Natural killer cell (primary cell): ENCODE data around the gene RXFP2. TPM values are rescaled to one million over a fixed set of nuclear protein-coding genes. Genes with fewer than 3 reads are reported as not detected.

Experiments
- ATAC-seq, 3 donors: fragments of 150-1000 bp in 2 of 3; fragments of 200-7000 bp in 1 of 3; cut with Tn5 transposase; 1 replicate in 1 of 3; 2 replicates in 2 of 3; pipeline ENCODE4 v1.10.0; 2021; ENCODE audit warnings: mild to moderate bottlenecking in 2 of 3, moderate library complexity in 2 of 3
- DNase-seq, 2 donors: peaks; one replicate each; pipeline versions ENCODE4 v3.0.0 to v3.0.0-alpha.2; 2013 to 2021; ENCODE audit warnings: mixed read lengths in 1 of 2
- H3K27ac ChIP-seq: one replicate; pipeline ENCODE4 v1.5.1; 2013; ENCODE audit warnings: mild to moderate bottlenecking, low read length
- H3K27me3 ChIP-seq: one replicate; pipeline ENCODE4 v1.6.1; 2013; ENCODE audit warnings: low read length; ENCODE audit not compliant: control insufficient read depth, insufficient read depth
- H3K36me3 ChIP-seq: one replicate; pipeline ENCODE4 v1.6.1; 2013; ENCODE audit warnings: low read length; ENCODE audit not compliant: control insufficient read depth, insufficient read depth
- H3K4me1 ChIP-seq: one replicate; pipeline ENCODE4 v1.6.1; 2013; ENCODE audit warnings: low read length; ENCODE audit not compliant: control insufficient read depth, insufficient read depth
- H3K4me3 ChIP-seq: one replicate; pipeline ENCODE4 v1.5.1; 2013; ENCODE audit warnings: low read length
- H3K9me3 ChIP-seq: one replicate; pipeline ENCODE4 v1.6.1; 2013; ENCODE audit warnings: low read length; ENCODE audit not compliant: control insufficient read depth, insufficient read depth
- H3K27ac Mint-ChIP-seq, 2 donors: one replicate each; pipeline ENCODE4 v1.8.0; 2022; ENCODE audit warnings: mild to moderate bottlenecking in 2 of 2, mixed read lengths in 2 of 2, moderate library complexity in 1 of 2
- H3K27me3 Mint-ChIP-seq, 2 donors: one replicate each; pipeline ENCODE4 v1.8.0; 2022; ENCODE audit warnings: low read depth in 2 of 2, mixed read lengths in 2 of 2
- H3K36me3 Mint-ChIP-seq: one replicate; pipeline ENCODE4 v1.8.0; 2022; ENCODE audit warnings: mixed read lengths
- H3K4me1 Mint-ChIP-seq, 2 donors: one replicate each; pipeline ENCODE4 v1.8.0; 2022; ENCODE audit warnings: mixed read lengths in 2 of 2
- H3K4me3 Mint-ChIP-seq: one replicate; pipeline ENCODE4 v1.8.0; 2022; ENCODE audit warnings: mild to moderate bottlenecking, moderate library complexity, mixed read lengths
- H3K9me3 Mint-ChIP-seq, 2 donors: one replicate each; pipeline ENCODE4 v1.8.0; 2022; ENCODE audit warnings: mixed read lengths in 2 of 2
- WGBS: methylation state at CpG from one replicate; pipeline ENCODE4 v1.1.7; 2013; ENCODE audit warnings: missing lambda C conversion rate; ENCODE audit not compliant: insufficient coverage; 5-methylcytosine and 5-hydroxymethylcytosine counted together
- intact Hi-C: fragments of 100-400 bp; cut with micrococcal nuclease; formaldehyde crosslinking; loops from one replicate; pipeline ENCODE4 v1.14.2; 2022
- total RNA-seq, 4 donors: library from RNA; stranded (reverse); fragments of 120-200 nt in 1 of 4; gene quantifications; one replicate each; pipeline versions ENCODE4 v1.2.3 to v1.2.4, GENCODE V29; 2013 to 2022
- TF ChIP-seq, protein P1 (sequence below): fragments of 200-600 bp; IDR thresholded peaks from one replicate; pipeline ENCODE4 v1.8.0; 2022; ENCODE audit warnings: antibody characterized with exemption

Gene RXFP2
- total RNA-seq, 3 donors from 2014 or later (not counting 1 experiment from before 2014, with no cell fraction given) = not detected

- H3K27ac ChIP-seq = no peak overlapping the region
- Mint-ChIP-seq H3K27ac (no peak overlapping the region), H3K36me3 (no peaks in the 10 kb centered on the region), H3K9me3 (no peaks in the 10 kb centered on the region), H3K4me3 (no peak overlapping the region), H3K27me3 (peaks cover 19 to 40% of the 10 kb centered on the region in 2 donors), H3K4me1 (no peaks in the 10 kb centered on the region)
- TF ChIP-seq, protein P1, sequence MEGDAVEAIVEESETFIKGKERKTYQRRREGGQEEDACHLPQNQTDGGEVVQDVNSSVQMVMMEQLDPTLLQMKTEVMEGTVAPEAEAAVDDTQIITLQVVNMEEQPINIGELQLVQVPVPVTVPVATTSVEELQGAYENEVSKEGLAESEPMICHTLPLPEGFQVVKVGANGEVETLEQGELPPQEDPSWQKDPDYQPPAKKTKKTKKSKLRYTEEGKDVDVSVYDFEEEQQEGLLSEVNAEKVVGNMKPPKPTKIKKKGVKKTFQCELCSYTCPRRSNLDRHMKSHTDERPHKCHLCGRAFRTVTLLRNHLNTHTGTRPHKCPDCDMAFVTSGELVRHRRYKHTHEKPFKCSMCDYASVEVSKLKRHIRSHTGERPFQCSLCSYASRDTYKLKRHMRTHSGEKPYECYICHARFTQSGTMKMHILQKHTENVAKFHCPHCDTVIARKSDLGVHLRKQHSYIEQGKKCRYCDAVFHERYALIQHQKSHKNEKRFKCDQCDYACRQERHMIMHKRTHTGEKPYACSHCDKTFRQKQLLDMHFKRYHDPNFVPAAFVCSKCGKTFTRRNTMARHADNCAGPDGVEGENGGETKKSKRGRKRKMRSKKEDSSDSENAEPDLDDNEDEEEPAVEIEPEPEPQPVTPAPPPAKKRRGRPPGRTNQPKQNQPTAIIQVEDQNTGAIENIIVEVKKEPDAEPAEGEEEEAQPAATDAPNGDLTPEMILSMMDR = no peak
- no peak overlapping the region for H3K4me3 ChIP-seq
- intact Hi-C loops = no loop called here
- DNase-seq (no peak), ATAC-seq (no peak)
- no peaks in the 10 kb centered on the region for H3K9me3 ChIP-seq
- no peaks in the 10 kb centered on the region for H3K4me1 ChIP-seq
- H3K36me3 ChIP-seq = no peaks in the 10 kb centered on the region
- H3K27me3 ChIP-seq = no peaks in the 10 kb centered on the region
- 87% methylated on average over 2 of the region's 4 CpGs for WGBS
Observed at GRCh38 chr13:31781064-31781463, 41.7 kb downstream of the RXFP2 start.

- Mint-ChIP-seq H3K27me3 (peaks cover 17 to 20% of the 10 kb centered on the region in 2 donors), H3K9me3 (no peaks in the 10 kb centered on the region), H3K27ac (no peak overlapping the region), H3K36me3 (no peaks in the 10 kb centered on the region), H3K4me3 (no peak overlapping the region), H3K4me1 (no peaks in the 10 kb centered on the region)
- Histone ChIP-seq H3K36me3 (no peaks in the 10 kb centered on the region), H3K27ac (no peak overlapping the region), H3K4me1 (no peaks in the 10 kb centered on the region), H3K9me3 (no peaks in the 10 kb centered on the region), H3K27me3 (no peaks in the 10 kb centered on the region), H3K4me3 (no peak overlapping the region)
- intact Hi-C loops = no loop called here
- TF ChIP-seq, protein P1 = no peak
- ATAC-seq (no peak), DNase-seq (no peak)
- WGBS = 80% methylated on average over 7 of the region's 7 CpGs
Observed at GRCh38 chr13:31786011-31786410, 46.7 kb downstream of the RXFP2 start.

DNA sequence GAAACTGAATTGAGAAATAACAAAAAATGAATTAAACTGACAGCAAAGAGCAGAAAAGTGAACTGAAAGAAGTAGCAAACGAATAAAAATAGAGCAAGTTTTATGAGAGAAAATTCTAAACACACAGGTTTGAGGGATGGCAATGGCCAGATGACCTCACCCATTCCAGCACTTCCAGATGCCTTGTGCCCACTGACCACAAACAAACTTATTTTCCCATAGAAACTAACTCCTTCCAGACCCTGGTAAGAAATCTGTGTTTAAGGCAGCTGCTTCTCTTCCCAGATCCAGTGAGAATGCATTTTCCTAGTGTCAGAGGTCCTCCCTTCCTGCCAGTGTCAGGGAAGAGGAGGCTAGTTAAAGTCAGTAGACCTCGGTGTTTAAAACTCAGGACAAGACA is 51.7 kb downstream of the RXFP2 start:
- Histone ChIP-seq H3K4me1 (no peaks in the 10 kb centered on the region), H3K27me3 (no peaks in the 10 kb centered on the region), H3K4me3 (no peak overlapping the region), H3K27ac (no peak overlapping the region), H3K9me3 (no peaks in the 10 kb centered on the region), H3K36me3 (no peaks in the 10 kb centered on the region)
- Mint-ChIP-seq H3K4me1 (no peaks in the 10 kb centered on the region), H3K36me3 (no peaks in the 10 kb centered on the region), H3K27ac (no peak overlapping the region), H3K9me3 (no peaks in the 10 kb centered on the region), H3K4me3 (no peak overlapping the region), H3K27me3 (peaks cover 2 to 8% of the 10 kb centered on the region in 2 donors)
- intact Hi-C loops = no loop called here
- WGBS = 42% methylated on average over 2 of the region's 2 CpGs
- DNase-seq (no peak), ATAC-seq (no peak)
- TF ChIP-seq, protein P1 = no peak

DNA sequence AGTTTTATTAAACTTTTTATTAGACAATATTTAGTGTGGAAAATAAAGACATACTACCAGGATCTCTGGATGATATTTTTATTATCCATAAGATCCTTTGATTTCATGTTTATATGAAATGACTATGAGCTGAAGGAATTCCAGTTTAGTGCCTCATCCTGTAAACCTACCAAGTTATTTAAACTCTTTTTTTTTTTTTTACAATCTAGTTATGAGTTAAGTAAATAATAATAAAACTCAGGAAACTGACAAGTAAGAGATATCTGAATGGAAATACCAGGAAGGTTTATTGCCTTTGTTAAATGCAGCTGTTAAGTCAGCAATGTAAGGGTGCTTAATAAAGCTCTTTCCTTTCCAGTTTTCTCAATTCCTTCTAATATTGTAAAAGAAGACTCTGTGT is 53.9 kb downstream of the RXFP2 start:
- no peaks in the 10 kb centered on the region for H3K4me1 ChIP-seq
- no peak for ATAC-seq
- H3K9me3 ChIP-seq = no peaks in the 10 kb centered on the region
- no peaks in the 10 kb centered on the region for H3K27me3 ChIP-seq
- H3K4me1 Mint-ChIP-seq = peaks cover 0 to 5% of the 10 kb centered on the region in 2 donors
- H3K4me3 ChIP-seq = no peak overlapping the region
- H3K27ac ChIP-seq = no peak overlapping the region
- intact Hi-C loops = no loop called here
- peaks cover 0 to 8% of the 10 kb centered on the region in 2 donors for H3K27me3 Mint-ChIP-seq
- TF ChIP-seq, protein P1 = no peak
- H3K4me3 Mint-ChIP-seq = no peak overlapping the region
- H3K36me3 ChIP-seq = no peaks in the 10 kb centered on the region
- no peaks in the 10 kb centered on the region for H3K36me3 Mint-ChIP-seq
- no peak for DNase-seq
- H3K27ac Mint-ChIP-seq = no peak overlapping the region
- H3K9me3 Mint-ChIP-seq = no peaks in the 10 kb centered on the region
